GM12865 (cell line): ENCODE results near the gene RAB11FIP4.

Experiments
- DNase-seq: peaks from one replicate; pipeline ENCODE4 v3.0.0; 2010; ENCODE audit warnings: low read depth
- H3K4me3 ChIP-seq: 2 replicates; pipeline ENCODE4 v1.5.1; 2011; ENCODE audit warnings: mild to moderate bottlenecking, low read depth, low read length, control low read depth
- TF ChIP-seq, protein P1 (sequence below): IDR thresholded peaks from 2 replicates; pipeline ENCODE4 v1.5.1; 2011; ENCODE audit warnings: low read length, control low read depth, low read depth, inconsistent platforms; ENCODE audit not compliant: insufficient read depth; ENCODE audit errors: missing control alignments

RAB11FIP4 gene

DNA sequence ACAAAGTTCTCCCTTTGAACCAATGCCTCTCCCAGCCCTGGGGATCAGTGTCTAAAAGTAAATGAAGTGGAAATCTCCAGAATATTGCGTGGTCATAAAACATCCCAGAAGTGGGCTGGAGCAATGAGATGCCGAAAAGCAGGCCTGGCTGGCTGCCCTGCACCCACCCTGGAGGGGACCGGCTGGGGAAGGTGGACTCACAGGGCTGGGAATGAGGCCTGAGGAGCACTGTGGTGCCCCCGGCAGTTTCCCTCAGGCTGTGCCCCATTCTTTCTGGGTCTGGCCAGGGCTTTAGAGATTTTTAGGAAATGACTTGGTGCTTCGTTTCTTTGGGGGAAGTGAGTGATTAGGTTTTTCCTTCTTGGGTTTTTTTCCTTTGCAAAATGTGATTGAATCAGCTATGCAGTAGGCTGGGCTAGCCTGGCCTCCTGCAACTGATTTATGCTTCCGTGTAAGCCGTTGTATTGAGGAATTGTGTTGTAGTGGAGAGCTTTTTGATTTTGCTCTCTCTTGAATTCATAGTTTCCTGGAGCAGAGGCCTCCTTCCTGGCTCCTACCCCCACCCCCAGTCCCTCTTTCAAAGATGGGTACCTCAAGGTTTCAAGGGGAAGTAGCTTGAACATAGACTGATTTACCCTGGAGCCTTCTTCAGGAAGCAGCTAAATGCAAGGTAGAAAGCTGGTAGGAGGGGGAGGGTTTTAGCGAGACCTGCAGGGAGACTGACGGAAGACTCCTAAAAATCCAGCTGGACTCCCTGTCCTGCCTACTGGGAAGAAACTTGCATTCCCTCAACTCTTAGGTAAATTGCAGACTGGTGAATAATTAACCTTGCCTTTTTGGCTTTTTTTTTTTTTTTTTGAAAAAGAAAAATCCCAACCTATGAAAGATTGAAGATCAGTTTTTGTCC lies 170.2 kb downstream of the RAB11FIP4 start:
- H3K4me3 ChIP-seq = no peak overlapping the region
- TF ChIP-seq, protein P1, sequence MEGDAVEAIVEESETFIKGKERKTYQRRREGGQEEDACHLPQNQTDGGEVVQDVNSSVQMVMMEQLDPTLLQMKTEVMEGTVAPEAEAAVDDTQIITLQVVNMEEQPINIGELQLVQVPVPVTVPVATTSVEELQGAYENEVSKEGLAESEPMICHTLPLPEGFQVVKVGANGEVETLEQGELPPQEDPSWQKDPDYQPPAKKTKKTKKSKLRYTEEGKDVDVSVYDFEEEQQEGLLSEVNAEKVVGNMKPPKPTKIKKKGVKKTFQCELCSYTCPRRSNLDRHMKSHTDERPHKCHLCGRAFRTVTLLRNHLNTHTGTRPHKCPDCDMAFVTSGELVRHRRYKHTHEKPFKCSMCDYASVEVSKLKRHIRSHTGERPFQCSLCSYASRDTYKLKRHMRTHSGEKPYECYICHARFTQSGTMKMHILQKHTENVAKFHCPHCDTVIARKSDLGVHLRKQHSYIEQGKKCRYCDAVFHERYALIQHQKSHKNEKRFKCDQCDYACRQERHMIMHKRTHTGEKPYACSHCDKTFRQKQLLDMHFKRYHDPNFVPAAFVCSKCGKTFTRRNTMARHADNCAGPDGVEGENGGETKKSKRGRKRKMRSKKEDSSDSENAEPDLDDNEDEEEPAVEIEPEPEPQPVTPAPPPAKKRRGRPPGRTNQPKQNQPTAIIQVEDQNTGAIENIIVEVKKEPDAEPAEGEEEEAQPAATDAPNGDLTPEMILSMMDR = no peak
- no peak for DNase-seq

DNA sequence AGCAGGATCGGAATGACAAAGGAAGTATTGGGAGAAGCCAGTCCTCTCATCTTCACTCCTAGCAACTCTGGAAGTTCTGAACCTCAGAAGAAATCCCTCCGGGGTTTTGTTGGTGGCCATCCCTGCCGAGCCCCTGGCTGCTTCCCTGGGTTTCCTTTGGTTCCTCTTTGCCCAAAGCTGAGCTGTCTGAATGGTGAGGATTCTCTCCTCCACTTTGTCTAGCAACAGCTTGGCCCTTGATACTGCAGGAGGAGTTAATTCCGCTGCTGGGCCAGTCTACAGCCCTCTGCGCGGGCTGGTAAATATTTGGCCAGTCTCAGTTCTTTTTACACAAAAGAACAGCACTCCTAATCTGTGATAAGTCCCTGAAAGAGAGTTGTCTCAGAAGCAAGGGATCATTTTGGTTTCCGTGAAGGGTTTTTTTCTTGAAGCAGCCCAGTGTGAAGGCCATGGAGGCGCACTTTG lies 170.9 kb downstream of the RAB11FIP4 start:
- H3K4me3 ChIP-seq = no peak overlapping the region
- no peak for DNase-seq
- TF ChIP-seq, protein P1 = no peak

DNA sequence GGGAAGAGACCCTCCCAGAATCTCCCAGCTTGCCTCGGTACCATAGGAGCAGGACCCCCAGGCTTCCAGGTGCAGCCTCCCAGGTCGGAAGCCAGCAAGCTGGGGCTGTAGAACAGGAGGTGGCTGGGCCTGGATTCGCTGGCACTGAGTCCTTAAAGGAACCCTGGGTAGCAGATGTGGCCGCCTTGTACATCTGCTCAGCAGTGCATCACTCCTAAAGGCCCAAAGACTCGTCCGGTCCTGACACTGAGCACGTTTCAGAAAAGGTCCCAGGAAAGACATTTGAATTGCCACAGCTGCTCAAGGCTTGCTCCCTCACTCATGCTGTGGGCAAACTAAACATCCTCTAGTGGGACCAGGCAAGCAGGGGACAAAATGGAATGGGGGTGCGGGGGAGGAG lies 172.8 kb downstream of the RAB11FIP4 start:
- no peak overlapping the region for H3K4me3 ChIP-seq
- no peak for DNase-seq
- TF ChIP-seq, protein P1 = no peak

DNA sequence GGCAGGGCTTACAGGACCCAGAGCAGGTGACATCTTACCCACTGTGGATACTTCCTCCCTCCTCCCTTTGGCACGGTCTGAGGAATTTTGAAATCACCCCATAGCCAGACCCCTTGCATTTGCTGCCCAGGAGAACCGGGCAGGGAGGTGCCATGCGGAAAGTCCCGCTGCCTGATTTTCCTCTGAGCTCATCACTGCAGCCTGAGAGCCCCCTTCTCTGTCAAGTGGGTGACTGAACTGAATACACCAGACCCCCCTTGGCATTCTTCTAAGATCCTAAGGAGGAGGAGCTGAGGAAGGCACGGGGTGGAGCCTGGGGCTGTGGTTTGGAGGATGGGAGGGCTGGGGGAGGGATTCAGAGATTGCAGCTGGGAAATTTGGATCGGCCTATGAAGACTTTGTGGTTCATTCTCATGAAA lies 173.4 kb downstream of the RAB11FIP4 start:
- H3K4me3 ChIP-seq = no peak overlapping the region
- DNase-seq = no peak
- TF ChIP-seq, protein P1 = no peak

DNA sequence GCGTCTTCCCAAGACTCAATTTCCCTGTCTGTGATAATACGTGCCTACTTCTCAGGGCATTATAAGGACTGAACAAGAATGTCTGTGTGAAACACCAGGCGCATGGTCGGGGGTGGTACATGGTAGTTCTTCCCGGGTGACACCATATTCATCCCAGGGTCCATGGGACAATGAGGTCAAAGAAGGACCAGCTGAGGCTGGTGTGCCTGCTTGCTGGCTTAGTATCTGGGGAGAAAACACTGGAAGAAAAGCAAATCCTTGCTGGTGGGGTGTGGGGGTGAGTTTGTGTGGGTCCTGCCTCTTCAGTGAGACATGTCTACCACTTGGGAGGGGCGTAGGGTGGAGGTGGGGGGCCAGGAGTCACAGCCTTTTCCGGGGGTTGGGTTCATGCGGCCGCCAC lies 174.2 kb downstream of the RAB11FIP4 start:
- H3K4me3 ChIP-seq = no peak overlapping the region
- TF ChIP-seq, protein P1 = no peak
- DNase-seq = no peak

DNA sequence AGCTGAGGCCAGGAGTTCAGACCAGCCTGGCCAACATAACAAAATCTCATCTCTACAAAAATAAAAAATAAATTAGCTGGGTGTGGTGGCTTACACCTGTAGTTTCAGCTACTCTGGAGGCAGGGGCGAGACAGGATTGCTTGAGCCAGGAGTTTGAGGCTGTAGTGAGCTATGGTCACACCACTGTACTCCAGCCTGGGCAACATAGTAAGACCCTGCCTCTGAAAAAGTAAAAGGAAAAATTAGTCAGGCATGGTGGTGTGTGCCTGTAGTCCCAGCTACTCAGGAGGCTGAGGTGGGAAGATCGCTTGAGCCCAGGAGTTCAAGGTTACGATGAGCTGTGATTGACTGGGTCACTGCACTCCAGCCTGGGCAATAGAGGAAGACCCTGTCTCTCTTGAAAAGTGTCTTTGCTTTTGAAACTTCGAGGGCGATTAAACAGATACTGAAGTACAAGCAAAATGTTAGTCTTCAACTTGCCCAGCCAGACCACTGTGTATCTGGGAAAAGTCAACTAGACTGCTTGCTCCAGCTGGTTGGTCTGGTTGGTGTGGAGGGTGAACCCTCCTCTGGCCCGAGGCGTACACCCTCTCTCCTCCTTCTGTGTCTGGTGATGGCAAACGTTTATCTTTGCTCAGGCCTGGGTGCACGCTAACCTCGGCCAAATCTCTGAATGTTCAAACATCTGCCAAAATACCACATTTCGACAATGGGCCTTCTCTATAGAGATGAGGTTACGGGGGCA lies 174.9 kb downstream of the RAB11FIP4 start:
- no peak for DNase-seq
- no peak overlapping the region for H3K4me3 ChIP-seq
- TF ChIP-seq, protein P1 = no peak
